ENCODE results near the gene CCDC192. TPM values are rescaled to one million over a fixed set of nuclear protein-coding genes. Genes with fewer than 3 reads are reported as not detected.
A peak's percentile ranks its signal among the peaks of the same experiment; 100 is the strongest.
"Not testable (repeated sequence)": the region's sequence is repeated elsewhere in the genome, so short reads cannot be mapped to it uniquely, and the experiment has no call there.

CCDC192 gene
- total and polyA plus RNA-seq, 8 donors = 0.81 to 1.6 (median 1.2) TPM; not detected in 2

- DNase-seq (no peak), ATAC-seq (no peak)
- peaks cover 0 to 7% of the 10 kb centered on the region in 2 donors for H3K4me1 ChIP-seq
- intact Hi-C loops (cut with DNase I) = no loop called here
- no peak overlapping the region for H3K27ac ChIP-seq
- H3K9me3 ChIP-seq = no peaks in the 10 kb centered on the region
- no peak overlapping the region for H3K4me3 ChIP-seq
- no peaks in the 10 kb centered on the region for H3K27me3 ChIP-seq
- no peaks in the 10 kb centered on the region for H3K36me3 ChIP-seq
- TF ChIP-seq, protein P1, sequence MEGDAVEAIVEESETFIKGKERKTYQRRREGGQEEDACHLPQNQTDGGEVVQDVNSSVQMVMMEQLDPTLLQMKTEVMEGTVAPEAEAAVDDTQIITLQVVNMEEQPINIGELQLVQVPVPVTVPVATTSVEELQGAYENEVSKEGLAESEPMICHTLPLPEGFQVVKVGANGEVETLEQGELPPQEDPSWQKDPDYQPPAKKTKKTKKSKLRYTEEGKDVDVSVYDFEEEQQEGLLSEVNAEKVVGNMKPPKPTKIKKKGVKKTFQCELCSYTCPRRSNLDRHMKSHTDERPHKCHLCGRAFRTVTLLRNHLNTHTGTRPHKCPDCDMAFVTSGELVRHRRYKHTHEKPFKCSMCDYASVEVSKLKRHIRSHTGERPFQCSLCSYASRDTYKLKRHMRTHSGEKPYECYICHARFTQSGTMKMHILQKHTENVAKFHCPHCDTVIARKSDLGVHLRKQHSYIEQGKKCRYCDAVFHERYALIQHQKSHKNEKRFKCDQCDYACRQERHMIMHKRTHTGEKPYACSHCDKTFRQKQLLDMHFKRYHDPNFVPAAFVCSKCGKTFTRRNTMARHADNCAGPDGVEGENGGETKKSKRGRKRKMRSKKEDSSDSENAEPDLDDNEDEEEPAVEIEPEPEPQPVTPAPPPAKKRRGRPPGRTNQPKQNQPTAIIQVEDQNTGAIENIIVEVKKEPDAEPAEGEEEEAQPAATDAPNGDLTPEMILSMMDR (IDR thresholded peaks at IDR 0.05) = no peak
Measured at GRCh38 chr5:127844581-127845021, 141.4 kb downstream of the CCDC192 start.

DNA sequence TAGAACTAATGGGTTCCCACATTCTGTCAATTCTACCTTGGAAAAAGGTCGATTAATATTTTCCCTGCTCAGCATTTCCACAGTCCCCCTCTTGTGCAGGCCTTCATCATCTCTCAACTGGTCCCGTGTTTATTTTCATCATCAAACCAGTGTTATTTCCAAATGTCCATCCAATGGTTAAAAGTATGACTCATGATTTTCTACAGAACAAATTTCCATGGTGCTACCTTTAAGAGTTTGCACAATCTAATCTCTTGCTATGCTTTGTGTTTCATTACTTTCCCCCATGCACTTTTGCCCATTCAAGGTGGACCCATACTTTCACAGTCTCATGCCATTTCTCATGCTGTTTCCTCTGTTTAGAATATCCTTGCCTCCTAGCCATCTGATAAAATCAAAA, 143.7 kb downstream of the CCDC192 start:
- Histone ChIP-seq H3K9me3 (no peaks in the 10 kb centered on the region), H3K27me3 (no peaks in the 10 kb centered on the region), H3K36me3 (no peaks in the 10 kb centered on the region), H3K4me3 (no peak overlapping the region), H3K4me1 (no peaks in the 10 kb centered on the region), H3K27ac (no peak overlapping the region)
- ATAC-seq (no peak), DNase-seq (no peak)
- TF ChIP-seq, protein P1 (IDR thresholded peaks at IDR 0.05) = no peak
- intact Hi-C loops (cut with DNase I) = no loop called here

DNA sequence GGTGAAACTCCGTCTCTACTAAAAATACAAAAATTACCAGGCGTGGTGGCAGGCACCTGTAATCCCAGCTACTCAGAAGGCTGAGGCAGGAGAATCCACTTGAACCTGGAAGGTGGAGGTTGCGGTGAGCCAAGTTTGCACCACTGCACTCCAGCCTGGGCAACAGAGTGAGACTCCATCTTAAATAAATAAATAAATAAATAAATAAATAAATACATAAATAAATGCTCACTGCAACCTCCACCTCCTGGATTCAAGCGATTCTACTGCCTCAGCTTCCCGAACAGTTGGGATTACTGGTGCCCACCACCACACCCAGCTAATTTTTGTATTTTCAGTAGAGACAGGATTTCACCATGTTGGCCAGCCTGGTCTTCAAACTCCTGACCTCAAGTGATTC, 144.4 kb downstream of the CCDC192 start:
- H3K9me3 ChIP-seq; H3K36me3 ChIP-seq; H3K27me3 ChIP-seq; H3K4me3 ChIP-seq; intact Hi-C loops (cut with DNase I); H3K27ac ChIP-seq; DNase-seq; H3K4me1 ChIP-seq; ATAC-seq: not testable (repeated sequence)

DNA sequence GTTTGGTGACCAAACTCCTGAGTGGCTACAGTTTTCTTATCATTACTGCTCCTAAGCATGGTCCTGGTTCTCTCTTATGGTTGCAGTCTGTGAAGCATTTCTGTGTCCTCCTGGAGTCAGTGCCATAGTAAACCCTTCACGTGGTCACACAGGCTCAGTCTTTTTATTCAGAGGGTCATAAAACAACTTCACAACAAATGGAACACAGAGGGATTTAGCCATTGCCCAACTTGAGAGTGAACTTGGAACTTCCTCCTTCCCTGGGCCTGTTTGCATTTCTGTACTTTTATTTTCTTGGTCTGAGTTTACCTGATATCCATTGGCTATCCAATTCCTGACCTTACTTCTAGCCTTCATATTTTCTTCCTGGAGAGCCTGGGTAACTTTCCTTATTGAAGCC, 144.9 kb downstream of the CCDC192 start:
- TF ChIP-seq, protein P1 (IDR thresholded peaks at IDR 0.05) = no peak
- intact Hi-C loops (cut with DNase I) = no loop called here
- Histone ChIP-seq H3K4me3 (no peak overlapping the region), H3K9me3 (no peaks in the 10 kb centered on the region), H3K4me1 (no peaks in the 10 kb centered on the region), H3K27me3 (no peaks in the 10 kb centered on the region), H3K36me3 (no peaks in the 10 kb centered on the region), H3K27ac (no peak overlapping the region)
- ATAC-seq (no peak), DNase-seq (no peak)

DNA sequence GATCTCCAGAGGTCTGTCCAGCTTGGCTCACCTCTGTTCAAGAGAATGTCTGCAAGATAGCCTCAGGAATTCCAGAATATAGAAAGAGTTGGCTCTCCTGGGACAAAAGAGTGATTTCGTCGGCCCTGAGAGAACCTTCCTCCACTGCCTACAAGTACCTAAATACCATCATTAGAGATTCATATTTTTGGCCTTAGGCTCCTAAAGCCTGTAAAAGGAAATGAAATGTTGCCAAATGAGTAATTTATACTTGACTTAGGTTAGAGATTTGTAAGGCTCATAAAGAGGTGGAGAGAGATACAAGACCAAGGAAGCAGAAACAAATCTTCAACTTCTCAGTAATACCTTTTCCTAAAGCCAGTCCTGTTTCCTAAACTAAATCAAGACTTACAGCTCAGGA, 146.2 kb downstream of the CCDC192 start:
- Histone ChIP-seq H3K27me3 (no peaks in the 10 kb centered on the region), H3K4me1 (no peaks in the 10 kb centered on the region), H3K36me3 (no peaks in the 10 kb centered on the region), H3K27ac (no peak overlapping the region), H3K4me3 (no peak overlapping the region), H3K9me3 (no peaks in the 10 kb centered on the region)
- ATAC-seq (peak; percentile 12), DNase-seq (no peak)
- TF ChIP-seq, protein P1 (IDR thresholded peaks at IDR 0.05) = no peak
- intact Hi-C loops (cut with DNase I) = no loop called here

DNA sequence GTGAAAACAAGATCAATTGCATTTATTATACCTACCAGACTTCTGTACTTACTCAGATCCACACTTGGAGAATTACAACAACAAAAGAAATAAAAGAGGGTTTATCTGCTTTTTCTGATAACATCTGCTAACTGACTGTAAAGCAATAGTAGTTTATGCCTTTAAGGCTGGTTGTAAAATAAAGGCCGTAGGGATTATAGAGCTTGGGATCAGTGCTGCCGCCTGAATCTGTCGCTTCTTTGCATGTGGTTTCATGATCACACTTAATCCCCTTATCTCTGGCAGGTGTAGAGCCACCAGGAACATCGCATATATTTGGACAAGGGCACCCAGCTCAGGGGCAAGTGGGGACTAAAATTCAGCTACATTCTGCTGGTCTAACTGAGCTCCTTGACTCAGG, 146.7 kb downstream of the CCDC192 start:
- no peak overlapping the region for H3K4me3 ChIP-seq
- intact Hi-C loops (cut with DNase I) = no loop called here
- H3K27me3 ChIP-seq = no peaks in the 10 kb centered on the region
- ATAC-seq (no peak), DNase-seq (no peak)
- no peaks in the 10 kb centered on the region for H3K4me1 ChIP-seq
- no peaks in the 10 kb centered on the region for H3K36me3 ChIP-seq
- TF ChIP-seq, protein P1 (IDR thresholded peaks at IDR 0.05) = no peak
- no peak overlapping the region for H3K27ac ChIP-seq
- no peaks in the 10 kb centered on the region for H3K9me3 ChIP-seq

Measured in left lung (tissue), 10 donors.